Loucy (cell line): ENCODE data around the gene TBC1D3B.

ENCODE experiments used
- CTCF ChIP-seq: fragments of 200-600 bp; sonication (generic); conservative IDR thresholded peaks from 2 replicates; pipeline ENCODE4 v1.5.1; 2014; ENCODE audit warnings: mild to moderate bottlenecking, antibody characterized with exemption, low read length
- EZH2phosphoT487 ChIP-seq: fragments of 200-600 bp; IDR thresholded peaks from 2 replicates; pipeline ENCODE4 v1.6.1; 2018; ENCODE audit warnings: antibody characterized with exemption, mild to moderate bottlenecking, moderate library complexity, borderline replicate concordance

GRCh38 chr17:36205637-36206485 is 29.4 kb upstream of the TBC1D3B start:
- TF ChIP-seq CTCF (no peak), EZH2phosphoT487 (no peak)
